AG04450 (cell line): Measurements from ENCODE around the gene XRCC3. TPM values are rescaled to one million over a fixed set of nuclear protein-coding genes. Genes with fewer than 3 reads are reported as not detected.

ENCODE experiments used
- CTCF ChIA-PET: fragments of 300-600, 350-600 bp; formaldehyde crosslinking; extraction: SDS; loops from one replicate; lab custom pipeline; 2022; ENCODE audit warnings: antibody characterized with exemption, inconsistent platforms; lab: Charles Lee
- POLR2A ChIA-PET: fragments of 350-600 bp; formaldehyde crosslinking; extraction: SDS; loops from one replicate; lab custom pipeline; 2021; ENCODE audit warnings: antibody characterized with exemption, inconsistent platforms; lab: Yijun Ruan, JAX
- DNase-seq: peaks from one replicate; pipeline ENCODE4 v3.0.0-alpha.2; 2011; ENCODE audit warnings: low read depth, low spot score
- H3K27ac ChIP-seq: one replicate; pipeline ENCODE4 v1.5.1; 2012; ENCODE audit warnings: low read depth, low read length, control low read depth
- H3K27me3 ChIP-seq: one replicate; pipeline ENCODE4 v1.6.0; 2012; ENCODE audit warnings: low read length; ENCODE audit not compliant: control insufficient read depth, insufficient read depth
- H3K4me3 ChIP-seq: 2 replicates; pipeline ENCODE4 v1.5.1; 2011; ENCODE audit warnings: mild to moderate bottlenecking, low read depth, low read length, control low read depth
- H3K9me3 ChIP-seq: 2 replicates; pipeline ENCODE4 v1.5.1; 2012; ENCODE audit warnings: low read length; ENCODE audit not compliant: control insufficient read depth, insufficient read depth
- polyA plus RNA-seq: library from polyadenylated mRNA; depleted of rRNA; stranded (reverse); fragments of >200 nt; gene quantifications from 2 replicates; pipeline ENCODE4 v1.2.3, GENCODE V29; 2011
- TF ChIP-seq, protein P1 (sequence below): IDR thresholded peaks from 2 replicates; pipeline ENCODE4 v1.5.1; 2011; ENCODE audit warnings: low read depth, low read length, control low read depth, inconsistent platforms

The XRCC3 gene
- polyA plus RNA-seq, 1 experiment = 4.8 TPM

DNA sequence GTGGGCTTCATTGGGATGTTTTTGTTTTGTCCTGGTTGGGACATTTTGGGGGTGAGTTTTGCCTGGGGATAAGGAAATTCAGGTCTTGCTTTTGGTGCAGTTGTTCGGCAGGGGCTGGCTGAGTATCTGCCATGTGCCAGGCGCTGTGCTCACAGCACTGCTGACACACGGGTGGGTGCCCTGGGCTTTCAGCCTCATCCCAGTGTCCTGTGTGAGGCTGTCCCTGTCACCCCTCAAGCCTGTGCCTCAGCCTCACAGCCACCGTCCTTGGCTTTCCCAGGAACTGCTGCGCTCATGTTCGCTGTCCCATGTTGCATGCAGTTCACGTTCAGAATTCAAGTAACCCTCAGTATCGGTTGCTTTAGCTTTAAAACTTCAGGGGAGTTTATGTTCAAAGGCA is 24.9 kb downstream of the XRCC3 start:
- ChIA-PET POLR2A (interaction anchor here (0.6 to 0.7 kb wide), 2 partner anchors 8 to 26 kb away, joined by 3 to 7 read pairs; no protein-coding TSS in a partner anchor), CTCF (no interaction called here)
- Histone ChIP-seq H3K4me3 (no peak overlapping the region), H3K27ac (peak overlapping the region; percentile 2), H3K9me3 (no peaks in the 10 kb centered on the region; the same call in 1 of the 2 replicates), H3K27me3 (no peaks in the 10 kb centered on the region)
- TF ChIP-seq, protein P1, sequence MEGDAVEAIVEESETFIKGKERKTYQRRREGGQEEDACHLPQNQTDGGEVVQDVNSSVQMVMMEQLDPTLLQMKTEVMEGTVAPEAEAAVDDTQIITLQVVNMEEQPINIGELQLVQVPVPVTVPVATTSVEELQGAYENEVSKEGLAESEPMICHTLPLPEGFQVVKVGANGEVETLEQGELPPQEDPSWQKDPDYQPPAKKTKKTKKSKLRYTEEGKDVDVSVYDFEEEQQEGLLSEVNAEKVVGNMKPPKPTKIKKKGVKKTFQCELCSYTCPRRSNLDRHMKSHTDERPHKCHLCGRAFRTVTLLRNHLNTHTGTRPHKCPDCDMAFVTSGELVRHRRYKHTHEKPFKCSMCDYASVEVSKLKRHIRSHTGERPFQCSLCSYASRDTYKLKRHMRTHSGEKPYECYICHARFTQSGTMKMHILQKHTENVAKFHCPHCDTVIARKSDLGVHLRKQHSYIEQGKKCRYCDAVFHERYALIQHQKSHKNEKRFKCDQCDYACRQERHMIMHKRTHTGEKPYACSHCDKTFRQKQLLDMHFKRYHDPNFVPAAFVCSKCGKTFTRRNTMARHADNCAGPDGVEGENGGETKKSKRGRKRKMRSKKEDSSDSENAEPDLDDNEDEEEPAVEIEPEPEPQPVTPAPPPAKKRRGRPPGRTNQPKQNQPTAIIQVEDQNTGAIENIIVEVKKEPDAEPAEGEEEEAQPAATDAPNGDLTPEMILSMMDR = no peak
- no peak for DNase-seq

DNA sequence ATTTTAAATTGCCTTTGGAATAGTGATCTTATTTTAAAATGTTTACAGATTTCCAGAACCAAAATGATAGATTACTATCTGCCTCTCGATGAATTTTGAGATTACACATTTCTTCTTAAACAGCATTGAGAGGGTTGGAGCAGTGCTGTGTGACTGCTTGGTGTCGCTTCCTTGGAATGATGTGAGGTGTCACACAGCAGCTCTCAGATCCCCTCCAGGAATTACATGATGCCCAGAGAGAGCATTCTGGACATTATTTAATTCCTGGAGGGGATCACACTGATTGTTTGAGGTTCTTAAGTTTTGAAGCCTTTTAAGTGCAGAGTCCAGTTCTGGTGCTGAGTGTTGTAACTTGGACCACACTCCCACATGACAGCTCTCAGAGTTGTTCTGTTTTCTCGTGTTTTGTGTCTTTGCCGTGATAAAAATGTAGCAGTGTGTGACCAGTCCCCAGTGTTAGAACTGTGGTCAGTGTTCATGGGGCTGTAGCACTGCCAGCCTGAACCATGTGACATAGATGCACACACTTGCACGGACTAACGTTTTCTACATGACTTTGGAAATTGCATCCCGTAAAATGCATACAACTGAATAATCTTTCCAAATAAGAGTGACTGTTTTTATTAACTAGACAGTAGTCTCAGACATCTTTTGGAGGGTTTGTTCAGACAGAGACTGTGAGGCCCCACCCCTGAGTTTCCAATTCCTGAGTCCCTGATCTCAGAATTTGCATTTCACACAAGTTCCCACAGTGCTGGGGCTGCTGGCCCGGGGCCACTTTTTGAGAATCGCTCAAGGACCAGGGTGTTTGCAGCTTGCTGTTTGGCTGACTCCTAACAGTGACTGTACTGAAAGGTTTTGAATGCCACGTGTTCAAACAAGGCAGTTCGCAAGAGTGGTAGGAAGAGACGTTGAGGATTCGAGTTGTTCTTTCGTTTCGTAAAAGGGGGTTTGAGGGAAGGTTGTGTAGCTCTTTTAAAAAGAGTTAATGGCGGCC is 26.0 kb downstream of the XRCC3 start:
- TF ChIP-seq, protein P1 = no peak
- H3K9me3 ChIP-seq = no peaks in the 10 kb centered on the region; the same call in 1 of the 2 replicates
- DNase-seq = no peak
- ChIA-PET CTCF (no interaction called here), POLR2A (no interaction called here)
- H3K4me3 ChIP-seq = no peak overlapping the region
- H3K27ac ChIP-seq = no peak overlapping the region
- H3K27me3 ChIP-seq = no peaks in the 10 kb centered on the region

DNA sequence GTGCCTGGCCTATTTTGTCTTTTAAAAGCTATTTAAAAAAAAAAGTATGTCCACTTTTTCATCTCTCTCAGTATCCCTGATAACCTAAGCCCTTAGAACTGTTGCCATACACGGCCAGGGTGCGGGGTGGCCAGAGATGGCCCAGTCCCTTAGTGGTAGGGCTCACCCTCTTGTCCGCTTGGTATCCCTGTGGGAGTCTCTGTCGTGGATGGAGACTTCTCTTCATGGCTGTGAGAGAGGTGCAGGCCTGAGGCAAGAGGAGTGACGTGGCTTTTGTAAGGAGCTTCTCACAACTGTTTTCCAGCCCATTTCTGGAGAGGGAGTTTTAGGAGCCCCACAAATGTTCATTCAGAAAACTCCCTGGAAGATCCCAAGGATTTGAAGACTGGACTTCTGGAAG is 26.8 kb downstream of the XRCC3 start:
- peak overlapping the region; percentile 31 for H3K27ac ChIP-seq
- TF ChIP-seq, protein P1 = no peak

DNA sequence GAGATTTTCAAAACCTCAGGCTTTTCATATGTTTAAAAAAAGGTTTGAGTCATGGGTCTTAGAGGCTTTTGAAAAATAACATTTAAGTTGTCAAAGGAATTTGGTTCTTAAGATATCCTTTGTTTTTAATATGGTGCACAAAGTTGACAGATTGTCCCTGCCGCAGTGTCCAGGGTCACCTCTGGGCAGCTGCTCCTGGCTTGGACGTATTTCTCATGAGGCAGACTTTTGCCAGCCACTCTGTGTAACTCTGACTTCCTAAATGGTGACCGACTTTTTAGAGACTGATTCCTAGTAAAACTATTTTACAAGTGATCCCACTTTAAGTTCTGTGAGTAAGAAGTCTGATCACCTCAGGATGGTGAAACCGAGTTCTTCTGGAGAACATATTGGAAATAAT is 27.5 kb downstream of the XRCC3 start:
- Histone ChIP-seq H3K9me3 (no peaks in the 10 kb centered on the region; the same call in 1 of the 2 replicates), H3K27me3 (no peaks in the 10 kb centered on the region), H3K4me3 (no peak overlapping the region), H3K27ac (no peak overlapping the region)
- POLR2A ChIA-PET = no interaction called here
- TF ChIP-seq, protein P1 = no peak
- CTCF ChIA-PET = interaction anchor here (1.0 kb wide), 1 partner anchor 116 kb away, joined by 3 read pairs; no protein-coding TSS in a partner anchor
- DNase-seq = no peak

More for the DNA sequence above, 26.8 kb downstream of the XRCC3 start:
- no peaks in the 10 kb centered on the region for H3K27me3 ChIP-seq
- no peak overlapping the region for H3K4me3 ChIP-seq
- H3K9me3 ChIP-seq = no peaks in the 10 kb centered on the region; the same call in 1 of the 2 replicates
- POLR2A ChIA-PET = no interaction called here
- DNase-seq = no peak
- CTCF ChIA-PET = interaction anchor here (1.0 kb wide), 1 partner anchor 117 kb away, joined by 3 read pairs; no protein-coding TSS in a partner anchor
